ENCODE measurements around the gene ZNF506. TPM values are rescaled to one million over a fixed set of nuclear protein-coding genes. Genes with fewer than 3 reads are reported as not detected.
"Not testable (repeated sequence)": the region's sequence is repeated elsewhere in the genome, so short reads cannot be mapped to it uniquely, and the experiment has no call there.

ZNF506 gene
- total RNA-seq, 4 donors from 2014 or later = 18.7 to 90.3 (median 44.9) TPM

DNA sequence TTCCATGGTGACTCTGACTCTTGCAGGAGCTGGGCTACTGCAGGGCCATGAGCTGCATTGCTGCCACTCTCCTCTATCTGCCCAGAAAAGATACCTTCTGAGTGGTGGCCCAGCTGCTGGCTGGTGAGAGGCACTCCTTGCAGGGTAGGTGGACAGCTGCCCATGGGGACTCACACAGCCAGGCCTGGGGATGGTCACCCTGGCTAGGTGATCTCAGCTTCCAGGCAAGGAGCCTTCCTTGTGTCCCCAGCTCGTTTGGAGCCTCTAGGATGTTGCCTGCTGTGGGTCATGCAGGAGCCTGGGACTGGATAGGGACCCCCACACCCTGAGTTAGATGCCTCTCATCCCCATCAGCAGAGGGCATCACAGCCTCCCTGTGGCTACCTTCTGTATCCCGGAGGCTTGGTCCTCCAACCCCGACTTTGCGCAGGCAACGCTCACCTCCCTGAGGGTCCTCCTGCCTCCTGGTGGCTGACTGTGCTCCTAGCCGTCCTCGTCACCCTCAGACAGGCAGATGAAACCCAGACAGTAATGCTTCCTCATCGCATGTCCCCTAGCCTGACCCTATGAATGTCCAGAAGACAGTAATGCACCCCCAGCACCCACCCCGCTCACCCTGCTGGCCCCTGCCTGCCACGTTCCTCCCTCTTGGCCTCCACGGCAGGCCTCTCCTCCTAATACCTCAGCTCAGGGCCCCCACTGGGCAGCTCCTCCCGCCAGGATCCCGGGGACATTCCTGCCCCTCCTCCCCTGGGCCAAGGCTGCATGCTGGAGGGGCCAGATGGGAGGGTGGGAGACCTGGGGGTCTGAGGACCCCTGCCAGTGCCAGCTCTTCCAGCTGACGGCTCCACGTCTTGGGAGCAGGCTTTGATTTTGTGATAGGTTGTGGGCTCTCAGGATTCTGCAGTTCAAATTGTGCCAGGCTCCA is 75.0 kb downstream of the ZNF506 start:
- intact Hi-C loops (cut with DNase I; ENCODE audit: low total_unique reads) = no loop called here
- TF ChIP-seq CTCF (IDR thresholded peaks at IDR 0.05) (no peak), POLR2A (IDR thresholded peaks at IDR 0.05) (no peak)
- no peaks in the 10 kb centered on the region for H3K36me3 ChIP-seq
- no peaks in the 10 kb centered on the region for H3K4me1 ChIP-seq
- no peak overlapping the region for H3K27ac ChIP-seq
- DNase-seq = no peak
- no peak overlapping the region for H3K4me3 ChIP-seq
- no peaks in the 10 kb centered on the region for H3K27me3 ChIP-seq
- H3K9me3 ChIP-seq = no peaks in the 10 kb centered on the region

- intact Hi-C loops (cut with DNase I; ENCODE audit: low total_unique reads) = no loop called here
These were observed 75.9 kb downstream of the ZNF506 start for GRCh38 chr19:19745496-19746285.

GRCh38 chr19:19744641-19745040 is 76.9 kb downstream of the ZNF506 start:
- TF ChIP-seq CTCF (IDR thresholded peaks at IDR 0.05) = no peak
- TF ChIP-seq POLR2A (IDR thresholded peaks at IDR 0.05) = no peak
- intact Hi-C loops (cut with DNase I; ENCODE audit: low total_unique reads) = no loop called here
- Histone ChIP-seq H3K4me1 (no peaks in the 10 kb centered on the region), H3K4me3 (no peak overlapping the region), H3K27ac (no peak overlapping the region), H3K36me3 (no peaks in the 10 kb centered on the region), H3K9me3 (no peaks in the 10 kb centered on the region), H3K27me3 (no peaks in the 10 kb centered on the region)
- DNase-seq = no peak

More at GRCh38 chr19:19745496-19746285, 75.9 kb downstream of the ZNF506 start:
- DNase-seq = no peak
- no peak for TF ChIP-seq POLR2A (IDR thresholded peaks at IDR 0.05)
- no peak for TF ChIP-seq CTCF (IDR thresholded peaks at IDR 0.05)
- H3K27me3 ChIP-seq = no peaks in the 10 kb centered on the region
- H3K36me3 ChIP-seq = no peaks in the 10 kb centered on the region
- no peak overlapping the region for H3K4me3 ChIP-seq
- no peaks in the 10 kb centered on the region for H3K9me3 ChIP-seq
- H3K27ac ChIP-seq = no peak overlapping the region
- no peaks in the 10 kb centered on the region for H3K4me1 ChIP-seq

DNA sequence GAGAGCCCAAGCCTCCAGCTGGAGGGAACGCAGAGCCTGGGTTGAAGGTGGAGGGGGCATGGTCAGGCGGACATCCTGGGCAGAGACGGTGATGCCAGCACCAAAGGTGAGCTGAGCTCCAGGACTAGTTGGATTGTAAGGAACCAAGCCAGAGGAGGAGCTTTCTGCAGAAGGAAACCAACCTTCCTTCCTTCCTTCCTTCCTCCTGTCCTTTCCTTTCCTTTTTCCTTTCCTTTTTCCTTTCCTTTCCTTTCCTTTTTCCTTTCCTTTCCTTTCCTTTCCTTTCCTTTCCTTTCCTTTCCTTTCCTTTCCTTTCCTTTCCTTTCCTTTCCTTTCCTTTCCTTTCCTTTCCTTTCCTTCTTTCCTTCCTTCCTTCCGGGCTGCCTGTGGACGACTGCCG is 77.6 kb downstream of the ZNF506 start:
- H3K9me3 ChIP-seq; H3K27ac ChIP-seq; H3K27me3 ChIP-seq; DNase-seq; H3K4me3 ChIP-seq; intact Hi-C loops (cut with DNase I; ENCODE audit: low total_unique reads); H3K36me3 ChIP-seq; H3K4me1 ChIP-seq: not testable (repeated sequence)

DNA sequence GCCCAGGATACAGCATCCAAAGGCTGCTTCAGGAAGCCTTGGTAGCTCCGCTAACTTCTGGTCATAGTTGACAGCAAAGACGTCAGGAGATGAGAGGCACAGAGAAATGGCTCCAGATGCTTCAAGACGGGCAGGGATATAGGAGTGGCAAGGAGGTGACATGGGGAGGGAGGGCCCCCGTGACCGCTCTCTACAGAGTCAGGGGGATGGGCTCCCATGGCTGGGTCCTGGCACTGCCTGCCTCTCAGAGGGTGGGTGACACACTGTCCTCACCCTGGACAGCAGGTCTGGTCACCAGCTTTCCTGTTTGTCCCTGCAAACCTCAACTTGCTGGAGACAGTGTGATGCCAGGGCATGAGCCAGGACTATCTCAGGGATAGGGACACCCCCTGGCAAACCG is 78.4 kb downstream of the ZNF506 start:
- TF ChIP-seq CTCF (IDR thresholded peaks at IDR 0.05) (no peak), POLR2A (IDR thresholded peaks at IDR 0.05) (no peak)
- Histone ChIP-seq H3K27ac (no peak overlapping the region), H3K27me3 (no peaks in the 10 kb centered on the region), H3K36me3 (no peaks in the 10 kb centered on the region), H3K4me1 (no peaks in the 10 kb centered on the region), H3K9me3 (no peaks in the 10 kb centered on the region), H3K4me3 (no peak overlapping the region)
- intact Hi-C loops (cut with DNase I; ENCODE audit: low total_unique reads) = no loop called here
- DNase-seq = no peak
